GM12874 (cell line): ENCODE measurements around the gene TMUB1.

Source experiments
- TF ChIP-seq, protein P1 (sequence below): IDR thresholded peaks from 2 replicates; pipeline ENCODE4 v1.5.1; 2011; ENCODE audit warnings: low read depth, mild to moderate bottlenecking, control low read depth, low read length, moderate library complexity; ENCODE audit not compliant: insufficient read depth

The TMUB1 gene

DNA sequence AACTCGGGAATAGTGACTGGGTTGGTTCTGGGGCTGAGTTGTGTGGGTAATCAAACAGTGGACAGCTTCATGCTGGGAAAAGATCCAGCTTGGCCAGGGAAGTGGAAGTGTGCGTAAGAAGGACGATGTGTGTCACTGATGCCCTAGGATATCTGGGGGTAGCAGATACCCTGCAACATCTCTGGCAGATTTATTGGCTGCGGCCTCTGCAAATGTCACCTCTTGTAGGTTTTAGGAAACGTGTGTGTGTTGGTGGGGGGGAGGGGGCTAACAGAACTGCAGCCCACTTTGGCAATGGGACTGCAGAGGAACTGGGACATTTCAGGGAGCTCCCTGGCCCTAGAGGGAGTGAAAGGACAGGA lies 2.0 kb upstream of the TMUB1 start:
- TF ChIP-seq, protein P1, sequence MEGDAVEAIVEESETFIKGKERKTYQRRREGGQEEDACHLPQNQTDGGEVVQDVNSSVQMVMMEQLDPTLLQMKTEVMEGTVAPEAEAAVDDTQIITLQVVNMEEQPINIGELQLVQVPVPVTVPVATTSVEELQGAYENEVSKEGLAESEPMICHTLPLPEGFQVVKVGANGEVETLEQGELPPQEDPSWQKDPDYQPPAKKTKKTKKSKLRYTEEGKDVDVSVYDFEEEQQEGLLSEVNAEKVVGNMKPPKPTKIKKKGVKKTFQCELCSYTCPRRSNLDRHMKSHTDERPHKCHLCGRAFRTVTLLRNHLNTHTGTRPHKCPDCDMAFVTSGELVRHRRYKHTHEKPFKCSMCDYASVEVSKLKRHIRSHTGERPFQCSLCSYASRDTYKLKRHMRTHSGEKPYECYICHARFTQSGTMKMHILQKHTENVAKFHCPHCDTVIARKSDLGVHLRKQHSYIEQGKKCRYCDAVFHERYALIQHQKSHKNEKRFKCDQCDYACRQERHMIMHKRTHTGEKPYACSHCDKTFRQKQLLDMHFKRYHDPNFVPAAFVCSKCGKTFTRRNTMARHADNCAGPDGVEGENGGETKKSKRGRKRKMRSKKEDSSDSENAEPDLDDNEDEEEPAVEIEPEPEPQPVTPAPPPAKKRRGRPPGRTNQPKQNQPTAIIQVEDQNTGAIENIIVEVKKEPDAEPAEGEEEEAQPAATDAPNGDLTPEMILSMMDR, result no peak

- TF ChIP-seq, protein P1, result no peak
These were observed 499 bp upstream of the TMUB1 start for GRCh38 chr7:151083824-151084160.

- TF ChIP-seq, protein P1, result no peak
These were observed 887 bp downstream of the TMUB1 start for GRCh38 chr7:151082141-151083070.

GRCh38 chr7:151081170-151082101 lies 1.9 kb downstream of the TMUB1 start:
- TF ChIP-seq, protein P1, result no peak

- TF ChIP-seq, protein P1, result no peak
These were observed 2.6 kb downstream of the TMUB1 start, which contains the start of gene FASTK for GRCh38 chr7:151080522-151081169. TSS of gene FASTK (minus strand) at chr7:151080809. CDS start at chr7:151080766, 43 bp downstream.

DNA sequence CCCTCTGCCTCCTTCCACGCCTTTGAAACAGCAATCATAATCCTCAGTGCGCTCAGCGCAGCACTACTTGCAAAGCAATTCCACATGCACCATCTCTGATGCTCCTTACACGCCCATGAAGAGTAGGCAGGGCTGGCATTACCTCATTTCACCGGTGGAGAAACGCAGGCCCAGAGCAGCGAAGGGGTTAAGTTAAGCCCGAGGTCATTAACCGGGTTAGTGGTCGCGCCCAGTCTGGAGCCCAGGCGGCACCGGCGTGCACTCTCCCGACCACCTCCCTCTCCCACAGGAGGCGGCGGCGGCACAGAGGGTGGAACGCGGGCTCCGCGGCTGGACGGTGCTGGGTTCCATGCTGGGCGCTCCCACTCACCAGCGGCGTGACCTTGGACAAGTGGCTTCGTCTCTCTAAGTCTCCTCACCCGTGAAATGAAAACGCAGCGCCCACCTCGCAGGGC lies 3.2 kb downstream of the TMUB1 start:
- TF ChIP-seq, protein P1, result no peak
